ENCODE results near the gene SMIM12. TPM values are rescaled to one million over a fixed set of nuclear protein-coding genes. Genes with fewer than 3 reads are reported as not detected.

Gene SMIM12
- polyA plus RNA-seq, 1 donor from 2014 or later, result 42.6 TPM

GRCh38 chr1:34900775-34901502 is 41.4 kb upstream of the SMIM12 start:
- Histone ChIP-seq H3K9ac (ENCODE audit: low read length) (no peak overlapping the region), H3K4me2 (ENCODE audit: low read length) (no peak overlapping the region), H3K27me3 (ENCODE audit: insufficient read depth, low read depth, low read length) (no peaks in the 10 kb centered on the region), H3K36me3 (ENCODE audit: insufficient read depth, low read length) (no peaks in the 10 kb centered on the region), H3K9me3 (ENCODE audit: low read length) (no peaks in the 10 kb centered on the region), H3K79me2 (replicated peaks; ENCODE audit: insufficient read depth, low read length) (no peaks in the 10 kb centered on the region), H2AFZ (ENCODE audit: low read depth, low read length) (no peak overlapping the region), H3K4me3 (ENCODE audit: low read length) (no peak overlapping the region), H4K20me1 (ENCODE audit: insufficient read depth) (no peaks in the 10 kb centered on the region), H3F3A (ENCODE audit: insufficient read depth, low read length, poor library complexity, severe bottlenecking) (no peaks in the 10 kb centered on the region), H3K27ac (ENCODE audit: low read length) (no peak overlapping the region), H3K9me2 (ENCODE audit: insufficient read depth, low read length) (no peaks in the 10 kb centered on the region)
- TF ChIP-seq EZH2 (IDR thresholded peaks at IDR 0.05; ENCODE audit: borderline replicate concordance, insufficient read depth, low read length, poor library complexity, severe bottlenecking), result no peak
- TF ChIP-seq SMC3 (conservative IDR thresholded peaks at IDR 0.05; ENCODE audit: poor library complexity), result no peak
- no peak for TF ChIP-seq EP300 (conservative IDR thresholded peaks at IDR 0.05; ENCODE audit: poor library complexity, severe bottlenecking)
- TF ChIP-seq TAF1 (IDR thresholded peaks at IDR 0.05; ENCODE audit: low read depth), result no peak
- no peak for TF ChIP-seq REST (IDR thresholded peaks at IDR 0.05; ENCODE audit: borderline replicate concordance)
- no peak for TF ChIP-seq POLR2AphosphoS5 (IDR thresholded peaks at IDR 0.05)
- TF ChIP-seq MXI1 (conservative IDR thresholded peaks at IDR 0.05; ENCODE audit: poor library complexity, severe bottlenecking), result no peak
- no peak for TF ChIP-seq RAD21 (conservative IDR thresholded peaks at IDR 0.05)
- TF ChIP-seq, protein P1, sequence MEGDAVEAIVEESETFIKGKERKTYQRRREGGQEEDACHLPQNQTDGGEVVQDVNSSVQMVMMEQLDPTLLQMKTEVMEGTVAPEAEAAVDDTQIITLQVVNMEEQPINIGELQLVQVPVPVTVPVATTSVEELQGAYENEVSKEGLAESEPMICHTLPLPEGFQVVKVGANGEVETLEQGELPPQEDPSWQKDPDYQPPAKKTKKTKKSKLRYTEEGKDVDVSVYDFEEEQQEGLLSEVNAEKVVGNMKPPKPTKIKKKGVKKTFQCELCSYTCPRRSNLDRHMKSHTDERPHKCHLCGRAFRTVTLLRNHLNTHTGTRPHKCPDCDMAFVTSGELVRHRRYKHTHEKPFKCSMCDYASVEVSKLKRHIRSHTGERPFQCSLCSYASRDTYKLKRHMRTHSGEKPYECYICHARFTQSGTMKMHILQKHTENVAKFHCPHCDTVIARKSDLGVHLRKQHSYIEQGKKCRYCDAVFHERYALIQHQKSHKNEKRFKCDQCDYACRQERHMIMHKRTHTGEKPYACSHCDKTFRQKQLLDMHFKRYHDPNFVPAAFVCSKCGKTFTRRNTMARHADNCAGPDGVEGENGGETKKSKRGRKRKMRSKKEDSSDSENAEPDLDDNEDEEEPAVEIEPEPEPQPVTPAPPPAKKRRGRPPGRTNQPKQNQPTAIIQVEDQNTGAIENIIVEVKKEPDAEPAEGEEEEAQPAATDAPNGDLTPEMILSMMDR (IDR thresholded peaks at IDR 0.05; ENCODE audit: poor library complexity, severe bottlenecking), result no peak

GRCh38 chr1:34899906-34900305 is 40.4 kb upstream of the SMIM12 start:
- Histone ChIP-seq H3K4me3 (ENCODE audit: low read length) (no peak overlapping the region), H3K4me2 (ENCODE audit: low read length) (no peak overlapping the region), H3K9me3 (ENCODE audit: low read length) (no peaks in the 10 kb centered on the region), H2AFZ (ENCODE audit: low read depth, low read length) (no peak overlapping the region), H3K27me3 (ENCODE audit: insufficient read depth, low read depth, low read length) (no peaks in the 10 kb centered on the region), H3K9ac (ENCODE audit: low read length) (no peak overlapping the region), H3K36me3 (ENCODE audit: insufficient read depth, low read length) (no peaks in the 10 kb centered on the region), H3K79me2 (replicated peaks; ENCODE audit: insufficient read depth, low read length) (no peaks in the 10 kb centered on the region), H3K9me2 (ENCODE audit: insufficient read depth, low read length) (no peaks in the 10 kb centered on the region), H3K27ac (ENCODE audit: low read length) (no peak overlapping the region), H3F3A (ENCODE audit: insufficient read depth, low read length, poor library complexity, severe bottlenecking) (no peaks in the 10 kb centered on the region), H4K20me1 (ENCODE audit: insufficient read depth) (no peaks in the 10 kb centered on the region)
- TF ChIP-seq, protein P1 (IDR thresholded peaks at IDR 0.05; ENCODE audit: poor library complexity, severe bottlenecking), result no peak
- no peak for TF ChIP-seq POLR2AphosphoS5 (IDR thresholded peaks at IDR 0.05)
- no peak for TF ChIP-seq EP300 (conservative IDR thresholded peaks at IDR 0.05; ENCODE audit: poor library complexity, severe bottlenecking)
- no peak for TF ChIP-seq REST (IDR thresholded peaks at IDR 0.05; ENCODE audit: borderline replicate concordance)
- TF ChIP-seq MXI1 (conservative IDR thresholded peaks at IDR 0.05; ENCODE audit: poor library complexity, severe bottlenecking), result no peak
- TF ChIP-seq RAD21 (conservative IDR thresholded peaks at IDR 0.05), result no peak
- TF ChIP-seq TAF1 (IDR thresholded peaks at IDR 0.05; ENCODE audit: low read depth), result no peak
- no peak for TF ChIP-seq SMC3 (conservative IDR thresholded peaks at IDR 0.05; ENCODE audit: poor library complexity)
- no peak for TF ChIP-seq EZH2 (IDR thresholded peaks at IDR 0.05; ENCODE audit: borderline replicate concordance, insufficient read depth, low read length, poor library complexity, severe bottlenecking)

Data from neural cell (in vitro differentiated cells).